GM18868 (cell line): ENCODE results near the gene ESRP2.
A peak's percentile ranks its signal among the peaks of the same experiment; 100 is the strongest.

Experiments
- ATAC-seq: cut with Tn5 transposase; IDR thresholded peaks from one replicate; pipeline ENCODE4 v1.9.1; 2021; ENCODE audit warnings: mild to moderate bottlenecking, moderate library complexity; ENCODE audit not compliant: unreplicated experiment

Gene ESRP2

GRCh38 chr16:68242926-68243858 lies 7.3 kb upstream of the ESRP2 start:
- no peak for ATAC-seq

GRCh38 chr16:68242085-68242484 lies 6.2 kb upstream of the ESRP2 start:
- ATAC-seq = no peak

GRCh38 chr16:68238029-68238345 lies 2.1 kb upstream of the ESRP2 start:
- no peak for ATAC-seq

GRCh38 chr16:68237243-68238028 lies 1.5 kb upstream of the ESRP2 start:
- peak; percentile 75 for ATAC-seq

GRCh38 chr16:68236826-68237242 lies 907 bp upstream of the ESRP2 start:
- ATAC-seq = no peak

GRCh38 chr16:68236137-68236825 lies 354 bp upstream of the ESRP2 start:
- ATAC-seq = no peak

GRCh38 chr16:68235108-68235886 lies 630 bp downstream of the ESRP2 start:
- no peak for ATAC-seq

- ATAC-seq = no peak
Measured at GRCh38 chr16:68234188-68235107, 1.5 kb downstream of the ESRP2 start.

- ATAC-seq = no peak
Measured at GRCh38 chr16:68233835-68234187, 2.1 kb downstream of the ESRP2 start.

- no peak for ATAC-seq
Measured at GRCh38 chr16:68233085-68233834, 2.7 kb downstream of the ESRP2 start.

GRCh38 chr16:68232335-68232734 lies 3.6 kb downstream of the ESRP2 start:
- ATAC-seq = no peak

- no peak for ATAC-seq
Measured at GRCh38 chr16:68231384-68232136, 4.4 kb downstream of the ESRP2 start.

GRCh38 chr16:68230956-68231355 lies 5.0 kb downstream of the ESRP2 start:
- ATAC-seq = no peak

- no peak for ATAC-seq
Measured at GRCh38 chr16:68230176-68230571, 5.8 kb downstream of the ESRP2 start.

GRCh38 chr16:68229431-68230175 lies 6.3 kb downstream of the ESRP2 start:
- no peak for ATAC-seq

GRCh38 chr16:68228652-68229051 lies 7.3 kb downstream of the ESRP2 start:
- ATAC-seq = no peak

GRCh38 chr16:68227850-68228553 lies 7.9 kb downstream of the ESRP2 start:
- ATAC-seq = no peak
